Smooth muscle cell (in vitro differentiated cells): ENCODE results near the gene RPL10A. TPM values are rescaled to one million over a fixed set of nuclear protein-coding genes. Genes with fewer than 3 reads are reported as not detected.

Experiments
- DNase-seq: peaks from one replicate; lab custom pipeline; 2025; ENCODE audit not compliant: unreplicated experiment; lab: John Stamatoyannopoulos, UW
- H2AFZ ChIP-seq: fragments of 200-600 bp; sonication (generic); 2 replicates; pipeline ENCODE4 v1.6.0; 2016; ENCODE audit warnings: antibody characterized with exemption, low read depth, mild to moderate bottlenecking
- H3F3A ChIP-seq: fragments of 200-600 bp; sonication (generic); 2 replicates; pipeline ENCODE4 v1.6.0; 2017; ENCODE audit warnings: antibody characterized with exemption, low read depth
- H3K27ac ChIP-seq: fragments of 200-600 bp; sonication (generic); 2 replicates; pipeline ENCODE4 v1.5.1; 2016; ENCODE audit warnings: low read depth, mild to moderate bottlenecking
- H3K27me3 ChIP-seq: fragments of 200-600 bp; sonication (generic); 2 replicates; pipeline ENCODE4 v1.6.1; 2016; ENCODE audit warnings: low read depth, mild to moderate bottlenecking
- H3K36me3 ChIP-seq: fragments of 200-600 bp; sonication (generic); 2 replicates; pipeline ENCODE4 v1.5.1; 2016; ENCODE audit warnings: low read depth
- H3K4me1 ChIP-seq: fragments of 200-600 bp; sonication (generic); 2 replicates; pipeline ENCODE4 v1.5.1; 2016; ENCODE audit warnings: low read depth
- H3K4me2 ChIP-seq: fragments of 200-600 bp; sonication (generic); 2 replicates; pipeline ENCODE4 v1.6.0; 2016; ENCODE audit warnings: mild to moderate bottlenecking
- H3K4me3 ChIP-seq: fragments of 200-600 bp; sonication (generic); 2 replicates; pipeline ENCODE4 v1.5.1; 2016; ENCODE audit warnings: mild to moderate bottlenecking
- H3K79me2 ChIP-seq: fragments of 200-600 bp; sonication (generic); 2 replicates; pipeline ENCODE4 v1.6.0; 2016; ENCODE audit warnings: low read depth, mild to moderate bottlenecking
- H3K9ac ChIP-seq: fragments of 200-600 bp; sonication (generic); 2 replicates; pipeline ENCODE4 v1.6.0; 2016; ENCODE audit warnings: low read depth
- H3K9me3 ChIP-seq: fragments of 200-600 bp; sonication (generic); replicated peaks from 2 replicates; pipeline ENCODE4 v1.5.1; 2016; ENCODE audit warnings: low read depth
- H4K20me1 ChIP-seq: fragments of 200-600 bp; sonication (generic); 2 replicates; pipeline ENCODE4 v1.6.0; 2016; ENCODE audit warnings: low read depth
- CTCF ChIP-seq: fragments of 200-600 bp; sonication (generic); IDR thresholded peaks from 2 replicates; pipeline ENCODE4 v1.5.1; 2017; ENCODE audit warnings: borderline replicate concordance, mild to moderate bottlenecking, antibody characterized with exemption; ENCODE audit not compliant: insufficient read depth, poor library complexity, severe bottlenecking
- WGBS: methylation state at CpG from one replicate; pipeline ENCODE4 v1.1.7; 2016; ENCODE audit warnings: low lambda C conversion rate; 5-methylcytosine and 5-hydroxymethylcytosine counted together
- polyA plus RNA-seq: library from polyadenylated mRNA; unstranded; fragments of >200 nt; fragmentation: Nextera tagmentation; extraction: Ambion mirVana; gene quantifications from 2 replicates; pipeline ENCODE4 v1.2.1, GENCODE V29; 2016
- total RNA-seq: library from RNA; depleted of rRNA; stranded (reverse); fragments of >200 nt; gene quantifications from 2 replicates; pipeline ENCODE4 v1.2.3, GENCODE V29; 2014

Gene RPL10A
- total and polyA plus RNA-seq, 2 experiments from 2014 or later: 307 to 1,090 TPM

- no peak for TF ChIP-seq CTCF
- Histone ChIP-seq H3K27ac (no peak within 1 kb of the TSS), H3K79me2 (no peaks in the 10 kb centered on the region), H4K20me1 (no peaks in the 10 kb centered on the region), H3K4me3 (peak within 1 kb of the TSS; percentile 80), H3K4me1 (peaks cover 27% of the 10 kb centered on the region), H3K27me3 (no peaks in the 10 kb centered on the region), H3K36me3 (no peaks in the 10 kb centered on the region), H3K4me2 (peak within 1 kb of the TSS; percentile 98), H3F3A (no peaks in the 10 kb centered on the region), H2AFZ (peak within 1 kb of the TSS; percentile 91), H3K9me3 (no peaks in the 10 kb centered on the region), H3K9ac (peak within 1 kb of the TSS; percentile 54)
- peak; percentile 94 for DNase-seq
- WGBS: 3% methylated on average over 57 of the region's 87 CpGs
Observed at GRCh38 chr6:35452183-35453090, 15.8 kb upstream of the RPL10A start, which contains the start of gene FANCE. FANCE (plus strand) TSS chr6:35452338; CDS start chr6:35452546, 208 bp downstream.

- Histone ChIP-seq H2AFZ (peak overlapping the region; percentile 91), H3K4me2 (peak overlapping the region; percentile 98), H3K36me3 (no peaks in the 10 kb centered on the region), H3K4me1 (peaks cover 27% of the 10 kb centered on the region), H3K79me2 (no peaks in the 10 kb centered on the region), H4K20me1 (no peaks in the 10 kb centered on the region), H3K27ac (no peak overlapping the region), H3K4me3 (peak overlapping the region; percentile 80), H3K9ac (peak overlapping the region; percentile 16), H3K27me3 (no peaks in the 10 kb centered on the region), H3K9me3 (no peaks in the 10 kb centered on the region), H3F3A (no peaks in the 10 kb centered on the region)
- TF ChIP-seq CTCF: no peak
- 49% methylated on average over 3 of the region's 3 CpGs for WGBS
- no peak for DNase-seq
Observed at GRCh38 chr6:35453236-35453635, 15.0 kb upstream of the RPL10A start.

- no peak overlapping the region for H3K4me2 ChIP-seq
- no peak overlapping the region for H3K27ac ChIP-seq
- H4K20me1 ChIP-seq: no peaks in the 10 kb centered on the region
- H2AFZ ChIP-seq: no peak overlapping the region
- no peak for DNase-seq
- 82% methylated on average over 9 of the region's 9 CpGs for WGBS
- H3K4me1 ChIP-seq: peaks cover 27% of the 10 kb centered on the region
- H3K9me3 ChIP-seq: no peaks in the 10 kb centered on the region
- TF ChIP-seq CTCF: no peak
- H3K9ac ChIP-seq: no peak overlapping the region
- no peaks in the 10 kb centered on the region for H3F3A ChIP-seq
- H3K36me3 ChIP-seq: no peaks in the 10 kb centered on the region
- H3K4me3 ChIP-seq: no peak overlapping the region
- no peaks in the 10 kb centered on the region for H3K79me2 ChIP-seq
- H3K27me3 ChIP-seq: no peaks in the 10 kb centered on the region
Observed at GRCh38 chr6:35454391-35455110, 13.7 kb upstream of the RPL10A start.
